Superior temporal gyrus (tissue), 1 donor: ENCODE data around the gene POSTN.

Experiments used
- DNase-seq: peaks from one replicate; pipeline ENCODE4 v3.0.0-alpha.2; 2016; ENCODE audit errors: extremely low spot score

The POSTN gene

DNA sequence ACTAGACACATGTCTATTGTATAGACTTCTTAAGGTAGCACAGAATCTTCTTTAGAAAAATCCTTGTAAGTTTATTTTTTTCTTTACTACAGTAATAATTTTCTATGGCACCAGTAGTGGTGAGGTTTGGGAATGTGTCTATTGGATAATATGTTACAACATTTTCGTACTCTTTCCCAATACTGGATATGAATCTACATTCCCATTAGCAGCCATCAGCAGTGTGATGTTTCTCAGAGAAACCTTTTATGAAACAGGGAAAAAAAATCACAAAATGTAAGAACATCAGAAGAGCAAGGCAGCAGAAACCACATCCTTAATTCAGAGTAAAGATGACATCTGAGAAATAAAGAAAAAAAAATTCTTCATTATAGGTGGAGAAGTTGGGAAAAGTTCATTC lies 83.3 kb downstream of the POSTN start:
- no peak for DNase-seq
